Kidney glomerular epithelial cell (primary cell): ENCODE results near the gene ZNF335.

Experiments
- DNase-seq: peaks from one replicate; lab custom pipeline; 2025; lab: John Stamatoyannopoulos, UW

ZNF335 gene

GRCh38 chr20:45971675-45972499, at the start of gene ZNF335:
Gene ZNF335, minus strand, starts transcription at chr20:45972203. Its CDS starts 793 bp downstream, at chr20:45971410.
- DNase-seq: peak; percentile 88

GRCh38 chr20:46020555-46020954, 48.6 kb upstream of the ZNF335 start:
- no peak for DNase-seq

GRCh38 chr20:46018611-46019010, 46.6 kb upstream of the ZNF335 start:
- no peak for DNase-seq

GRCh38 chr20:46018112-46018511, 46.1 kb upstream of the ZNF335 start:
- DNase-seq: no peak

GRCh38 chr20:46017272-46017671, 45.3 kb upstream of the ZNF335 start:
- no peak for DNase-seq

GRCh38 chr20:46014517-46015396, 42.8 kb upstream of the ZNF335 start:
- no peak for DNase-seq

- DNase-seq: peak; percentile 3
Measured at GRCh38 chr20:46013829-46014516, 42.0 kb upstream of the ZNF335 start.

GRCh38 chr20:46013322-46013828, 41.4 kb upstream of the ZNF335 start:
- no peak for DNase-seq

- no peak for DNase-seq
Measured at GRCh38 chr20:46012921-46013320, 40.9 kb upstream of the ZNF335 start.

GRCh38 chr20:46011631-46012482, 39.9 kb upstream of the ZNF335 start:
- peak; percentile 7 for DNase-seq

GRCh38 chr20:46010491-46011391, 38.7 kb upstream of the ZNF335 start:
- no peak for DNase-seq

- no peak for DNase-seq
Measured at GRCh38 chr20:46009816-46010215, 37.8 kb upstream of the ZNF335 start.

- no peak for DNase-seq
Measured at GRCh38 chr20:46007671-46008070, 35.7 kb upstream of the ZNF335 start.

- no peak for DNase-seq
Measured at GRCh38 chr20:46006964-46007363, 35.0 kb upstream of the ZNF335 start.

GRCh38 chr20:46006022-46006705, 34.2 kb upstream of the ZNF335 start:
- no peak for DNase-seq

- DNase-seq: no peak
Measured at GRCh38 chr20:46004889-46005473, 33.0 kb upstream of the ZNF335 start.

- DNase-seq: no peak
Measured at GRCh38 chr20:46004187-46004586, 32.2 kb upstream of the ZNF335 start.

- no peak for DNase-seq
Measured at GRCh38 chr20:46002008-46002407, 30.0 kb upstream of the ZNF335 start.

GRCh38 chr20:46001498-46001897, 29.5 kb upstream of the ZNF335 start:
- DNase-seq: no peak
